Activated CD4-positive, alpha-beta T cell treated with anti-CD3 and anti-CD28 coated beads for 4 hours (primary cell): ENCODE measurements around the gene AANAT.

Experiments used
- DNase-seq, 2 donors: peaks; one replicate each; pipeline ENCODE4 v3.0.0-alpha.2; 2020

The AANAT gene

DNA sequence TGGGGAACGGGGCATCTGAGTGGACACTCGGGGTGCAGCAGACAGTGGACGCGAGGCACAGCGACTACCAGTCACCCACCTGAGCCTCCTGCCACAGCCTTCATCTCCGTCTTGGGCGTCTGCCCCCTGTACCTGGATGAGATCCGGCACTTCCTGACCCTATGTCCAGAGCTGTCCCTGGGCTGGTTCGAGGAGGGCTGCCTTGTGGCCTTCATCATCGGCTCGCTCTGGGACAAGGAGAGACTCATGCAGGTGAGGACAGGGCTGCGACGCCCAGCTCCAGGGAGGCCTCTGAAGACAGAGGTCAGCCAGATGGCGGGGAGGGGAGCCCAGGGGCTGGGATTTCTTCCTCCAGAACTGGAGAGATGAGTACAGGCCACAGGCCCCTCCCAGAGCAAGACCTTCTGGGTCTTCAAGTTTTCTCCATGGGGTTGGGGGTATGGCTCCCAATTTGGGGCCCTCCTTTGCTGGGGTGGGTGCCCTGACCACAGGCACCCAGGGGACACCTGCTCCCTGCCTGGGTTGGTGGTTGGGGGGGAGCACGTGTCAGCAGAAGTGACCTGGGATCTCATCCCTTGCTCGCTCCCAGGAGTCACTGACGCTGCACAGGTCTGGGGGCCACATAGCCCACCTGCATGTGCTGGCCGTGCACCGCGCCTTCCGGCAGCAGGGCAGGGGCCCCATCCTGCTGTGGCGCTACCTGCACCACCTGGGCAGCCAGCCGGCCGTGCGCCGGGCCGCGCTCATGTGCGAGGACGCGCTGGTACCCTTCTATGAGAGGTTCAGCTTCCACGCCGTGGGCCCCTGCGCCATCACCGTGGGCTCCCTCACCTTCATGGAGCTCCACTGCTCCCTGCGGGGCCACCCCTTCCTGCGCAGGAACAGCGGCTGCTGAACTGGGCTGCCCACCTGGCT lies 1.9 kb downstream of the AANAT start:
- no peak for DNase-seq

- DNase-seq, result no peak
Measured at GRCh38 chr17:76469991-76470739, 2.8 kb downstream of the AANAT start.

- no peak for DNase-seq
Measured at GRCh38 chr17:76471498-76472257, 4.3 kb downstream of the AANAT start.

GRCh38 chr17:76472258-76472645 lies 4.8 kb downstream of the AANAT start:
- DNase-seq, result no peak

- DNase-seq, result no peak
Measured at GRCh38 chr17:76472726-76473125, 5.3 kb downstream of the AANAT start.

DNA sequence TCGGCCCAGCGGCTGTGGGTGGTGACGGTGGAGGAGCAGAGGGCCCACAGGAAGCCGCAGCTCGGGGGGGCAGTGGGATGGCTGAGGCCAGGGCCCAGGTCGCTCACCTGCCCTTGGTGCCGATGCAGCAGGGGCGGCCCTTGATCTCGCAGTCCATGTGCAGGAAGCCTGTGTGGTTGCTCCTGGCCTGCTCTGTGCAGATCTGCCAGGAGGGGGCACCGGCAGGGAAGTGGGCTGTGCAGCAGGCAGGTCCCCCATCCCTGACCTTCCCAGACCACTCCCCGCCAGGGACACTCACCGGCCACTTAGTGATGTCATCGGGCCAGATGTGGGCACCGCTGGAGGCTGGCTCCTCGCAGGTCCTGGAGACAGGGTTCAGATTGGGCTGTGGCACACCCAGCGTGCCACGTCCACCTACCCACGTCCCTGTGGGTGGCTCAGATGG lies 6.2 kb downstream of the AANAT start:
- DNase-seq, result no peak

- no peak for DNase-seq
Measured at GRCh38 chr17:76474238-76474637, 6.8 kb downstream of the AANAT start.

DNA sequence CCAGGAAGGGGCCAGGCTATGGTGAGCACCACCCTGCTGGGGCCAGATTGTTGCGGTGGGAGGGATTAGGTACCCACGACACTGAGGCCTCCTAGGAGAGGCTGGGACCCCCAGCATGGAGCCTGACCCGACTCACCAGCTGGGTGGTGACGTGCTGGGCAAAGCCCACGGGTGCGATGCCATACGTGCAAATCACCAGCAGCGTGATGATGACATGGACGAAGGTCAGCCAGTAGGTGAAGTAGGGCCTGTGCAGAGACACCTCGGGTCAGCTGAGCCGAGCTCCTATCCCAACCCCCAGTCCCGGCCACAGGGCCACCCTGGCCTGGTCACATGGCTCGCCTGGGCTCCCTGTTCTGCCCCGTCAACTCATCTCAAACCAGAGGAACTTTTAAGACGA lies 7.5 kb downstream of the AANAT start:
- no peak for DNase-seq

- DNase-seq, result no peak
Measured at GRCh38 chr17:76475302-76475701, 7.9 kb downstream of the AANAT start.

DNA sequence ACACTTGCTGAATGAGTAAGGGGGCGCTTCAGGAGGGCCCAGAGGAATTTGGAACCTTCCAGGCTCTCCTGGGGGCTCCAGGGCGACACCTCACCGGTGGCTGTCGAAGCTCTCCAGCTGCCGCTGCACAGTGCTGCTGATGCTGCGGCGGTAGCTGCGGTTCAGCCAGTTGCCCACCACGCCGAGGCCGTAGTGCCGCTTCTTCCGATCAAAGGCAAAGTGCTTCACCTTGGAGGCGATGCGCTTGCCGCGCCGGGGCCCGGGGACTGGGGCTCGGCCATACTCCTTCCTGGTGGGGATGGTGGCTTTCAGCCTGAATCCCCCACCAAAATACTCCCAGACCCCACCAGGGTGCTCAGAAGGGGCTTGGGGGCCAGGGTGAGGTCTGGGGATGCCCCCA lies 9.3 kb downstream of the AANAT start:
- DNase-seq, result no peak

- no peak for DNase-seq
Measured at GRCh38 chr17:76477576-76477975, 10.2 kb downstream of the AANAT start.

DNA sequence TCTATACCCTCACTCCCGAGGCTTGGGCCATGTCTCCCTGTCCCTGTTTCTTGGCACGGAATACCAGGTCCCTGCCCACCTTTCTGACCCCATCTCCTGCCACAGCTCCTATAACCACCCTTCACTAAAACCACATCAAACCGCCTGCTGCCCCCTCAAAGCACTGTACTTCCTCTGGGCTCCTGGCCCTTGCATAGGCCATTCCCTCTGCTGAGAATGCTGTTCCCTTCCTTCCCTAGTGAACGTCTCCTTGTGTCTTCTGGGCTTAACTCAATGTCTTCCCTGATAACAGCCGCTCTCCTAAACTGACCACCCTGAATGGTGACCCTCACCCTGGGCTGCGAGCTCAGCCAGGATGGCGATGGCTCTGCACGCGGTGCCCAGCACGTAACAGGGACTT lies 10.7 kb downstream of the AANAT start:
- no peak for DNase-seq

- DNase-seq, result no peak
Measured at GRCh38 chr17:76478730-76479514, 11.5 kb downstream of the AANAT start.

GRCh38 chr17:76479515-76480060 lies 12.2 kb downstream of the AANAT start:
- no peak for DNase-seq

GRCh38 chr17:76480632-76481031 lies 13.2 kb downstream of the AANAT start:
- DNase-seq, result no peak

DNA sequence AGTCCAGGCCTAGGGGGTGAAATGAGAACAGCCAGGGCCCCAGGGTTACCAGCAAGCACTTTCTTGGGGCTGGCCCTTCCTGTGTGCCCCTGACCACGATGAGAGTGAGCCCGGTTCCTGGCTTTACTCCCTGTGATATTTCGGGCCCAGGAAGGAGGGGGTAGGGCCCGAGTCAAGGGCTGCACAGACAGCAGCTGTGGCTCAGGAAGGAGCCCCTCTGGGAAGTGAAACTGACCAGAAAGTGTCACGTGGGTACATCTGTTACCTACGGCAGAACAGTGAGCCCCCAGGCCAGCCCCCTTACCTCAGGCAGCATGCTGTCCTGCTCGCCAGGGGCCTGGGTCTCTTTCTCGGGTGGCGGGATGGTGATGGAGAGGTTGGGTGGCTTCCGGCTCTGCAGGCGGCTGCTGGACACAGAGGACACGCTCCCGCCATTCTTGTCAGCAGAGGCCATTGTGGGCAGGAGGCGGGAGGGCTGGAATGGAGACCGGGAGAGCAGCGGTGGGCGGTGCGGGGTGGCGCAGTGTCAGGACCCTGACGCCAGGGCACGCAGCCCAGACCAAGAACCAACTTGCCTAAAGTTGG lies 13.8 kb downstream of the AANAT start:
- no peak for DNase-seq

- DNase-seq, result no peak
Measured at GRCh38 chr17:76484228-76484725, 16.9 kb downstream of the AANAT start.

DNA sequence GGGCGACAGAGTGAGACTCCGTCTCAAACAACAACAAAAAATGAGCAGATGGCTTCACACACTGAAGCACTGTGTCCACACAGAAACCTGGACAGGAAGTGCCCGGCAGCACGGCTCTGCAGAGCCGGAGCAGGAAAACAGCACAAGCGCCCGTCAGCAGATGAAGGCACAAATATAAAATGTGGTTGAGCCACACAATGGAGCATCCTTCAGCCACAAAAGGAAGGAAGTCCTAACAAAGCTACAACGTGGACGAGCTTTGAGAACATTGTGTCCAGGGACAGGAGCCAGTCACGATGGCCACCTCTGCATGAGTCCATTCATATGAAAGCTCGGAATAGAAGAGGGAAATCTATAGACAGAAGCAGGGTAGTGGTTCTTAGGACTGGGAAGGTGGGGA lies 18.2 kb downstream of the AANAT start:
- DNase-seq, result no peak

GRCh38 chr17:76487451-76488192 lies 20.2 kb downstream of the AANAT start:
- DNase-seq, result no peak

GRCh38 chr17:76490112-76490710 lies 22.8 kb downstream of the AANAT start:
- DNase-seq, result no peak
